Trophoblast cell (in vitro differentiated cells and primary cell): ENCODE data around the gene B3GNT5.

Experiments
- DNase-seq, 2 donors: peaks; one replicate each; pipeline ENCODE4 v3.0.0-alpha.2; 2016
- H2AFZ ChIP-seq: 2 replicates; pipeline ENCODE4 v1.6.1; 2013; ENCODE audit warnings: low read length, moderate library complexity, mild to moderate bottlenecking; ENCODE audit not compliant: insufficient read depth, poor library complexity
- H2AK5ac ChIP-seq: 2 replicates; pipeline ENCODE4 v1.6.1; 2013; ENCODE audit warnings: mild to moderate bottlenecking, low read length
- H2BK120ac ChIP-seq: 2 replicates; pipeline ENCODE4 v1.6.1; 2013; ENCODE audit warnings: low read length, mild to moderate bottlenecking, moderate library complexity; ENCODE audit not compliant: insufficient read depth, poor library complexity
- H2BK12ac ChIP-seq: 2 replicates; pipeline ENCODE4 v1.6.1; 2013; ENCODE audit warnings: mild to moderate bottlenecking, low read length, moderate library complexity
- H2BK5ac ChIP-seq: 2 replicates; pipeline ENCODE4 v1.6.1; 2013; ENCODE audit warnings: low read length, low read depth, moderate library complexity, mild to moderate bottlenecking; ENCODE audit not compliant: poor library complexity
- H3K14ac ChIP-seq: 2 replicates; pipeline ENCODE4 v1.6.1; 2013; ENCODE audit warnings: mild to moderate bottlenecking, low read length
- H3K18ac ChIP-seq: 2 replicates; pipeline ENCODE4 v1.6.1; 2013; ENCODE audit warnings: mild to moderate bottlenecking, low read length
- H3K23ac ChIP-seq: 2 replicates; pipeline ENCODE4 v1.6.1; 2013; ENCODE audit warnings: low read length
- H3K27ac ChIP-seq: 2 replicates; pipeline ENCODE4 v1.5.1; 2013; ENCODE audit warnings: low read depth, mild to moderate bottlenecking, inconsistent platforms, low read length, moderate library complexity
- H3K27me3 ChIP-seq: 2 replicates; pipeline ENCODE4 v1.6.1; 2013; ENCODE audit warnings: inconsistent platforms, mild to moderate bottlenecking, low read length, moderate library complexity; ENCODE audit not compliant: insufficient read depth
- H3K36me3 ChIP-seq, 2 experiments: 1 replicate in 1 of 2; 2 replicates in 1 of 2; pipeline ENCODE4 v1.6.1; 2013; ENCODE audit warnings: low read length in 2 of 2, mild to moderate bottlenecking in 2 of 2, moderate library complexity in 1 of 2; ENCODE audit not compliant: insufficient read depth in 2 of 2, control insufficient read depth in 1 of 2
- H3K4ac ChIP-seq: 2 replicates; pipeline ENCODE4 v1.6.1; 2013; ENCODE audit warnings: low read depth, mild to moderate bottlenecking, low read length, moderate library complexity
- H3K4me1 ChIP-seq, 2 experiments: 1 replicate in 1 of 2; 2 replicates in 1 of 2; pipeline ENCODE4 v1.6.1; 2013; ENCODE audit warnings: low read length in 2 of 2, mild to moderate bottlenecking in 2 of 2, moderate library complexity in 1 of 2; ENCODE audit not compliant: insufficient read depth in 2 of 2, control insufficient read depth in 1 of 2
- H3K4me2 ChIP-seq: 2 replicates; pipeline ENCODE4 v1.6.1; 2013; ENCODE audit warnings: inconsistent platforms, mild to moderate bottlenecking, low read length, moderate library complexity
- H3K4me3 ChIP-seq: 2 replicates; pipeline ENCODE4 v1.5.1; 2013; ENCODE audit warnings: mild to moderate bottlenecking, low read depth, low read length, inconsistent platforms
- H3K79me1 ChIP-seq: one replicate; pipeline ENCODE4 v1.6.1; 2013; ENCODE audit warnings: low read length
- H3K79me2 ChIP-seq: 2 replicates; pipeline ENCODE4 v1.6.1; 2013; ENCODE audit warnings: low read length, mild to moderate bottlenecking; ENCODE audit not compliant: control insufficient read depth, insufficient read depth, poor library complexity
- H3K9ac ChIP-seq: 2 replicates; pipeline ENCODE4 v1.6.1; 2013; ENCODE audit warnings: mild to moderate bottlenecking, low read length
- H3K9me3 ChIP-seq: 2 replicates; pipeline ENCODE4 v1.6.1; 2013; ENCODE audit warnings: low read depth, mild to moderate bottlenecking, control low read depth, inconsistent platforms, low read length; ENCODE audit not compliant: insufficient read depth
- H4K12ac ChIP-seq: 2 replicates; pipeline ENCODE4 v1.6.1; 2013; ENCODE audit warnings: low read depth, mild to moderate bottlenecking, low read length, moderate library complexity
- H4K8ac ChIP-seq: 2 replicates; pipeline ENCODE4 v1.6.1; 2013; ENCODE audit warnings: low read depth, mild to moderate bottlenecking, low read length, moderate library complexity
- H4K91ac ChIP-seq: one replicate; pipeline ENCODE4 v1.6.1; 2013; ENCODE audit warnings: low read depth, mild to moderate bottlenecking, low read length, moderate library complexity
- WGBS: extraction: QIAGEN DNeasy Blood & Tissue Kit; methylation state at CpG from one replicate; pipeline ENCODE4 v1.1.7; 2013; ENCODE audit warnings: missing lambda C conversion rate; ENCODE audit not compliant: insufficient read length, insufficient coverage; ENCODE audit errors: extremely low coverage; 5-methylcytosine and 5-hydroxymethylcytosine counted together

Gene B3GNT5

DNA sequence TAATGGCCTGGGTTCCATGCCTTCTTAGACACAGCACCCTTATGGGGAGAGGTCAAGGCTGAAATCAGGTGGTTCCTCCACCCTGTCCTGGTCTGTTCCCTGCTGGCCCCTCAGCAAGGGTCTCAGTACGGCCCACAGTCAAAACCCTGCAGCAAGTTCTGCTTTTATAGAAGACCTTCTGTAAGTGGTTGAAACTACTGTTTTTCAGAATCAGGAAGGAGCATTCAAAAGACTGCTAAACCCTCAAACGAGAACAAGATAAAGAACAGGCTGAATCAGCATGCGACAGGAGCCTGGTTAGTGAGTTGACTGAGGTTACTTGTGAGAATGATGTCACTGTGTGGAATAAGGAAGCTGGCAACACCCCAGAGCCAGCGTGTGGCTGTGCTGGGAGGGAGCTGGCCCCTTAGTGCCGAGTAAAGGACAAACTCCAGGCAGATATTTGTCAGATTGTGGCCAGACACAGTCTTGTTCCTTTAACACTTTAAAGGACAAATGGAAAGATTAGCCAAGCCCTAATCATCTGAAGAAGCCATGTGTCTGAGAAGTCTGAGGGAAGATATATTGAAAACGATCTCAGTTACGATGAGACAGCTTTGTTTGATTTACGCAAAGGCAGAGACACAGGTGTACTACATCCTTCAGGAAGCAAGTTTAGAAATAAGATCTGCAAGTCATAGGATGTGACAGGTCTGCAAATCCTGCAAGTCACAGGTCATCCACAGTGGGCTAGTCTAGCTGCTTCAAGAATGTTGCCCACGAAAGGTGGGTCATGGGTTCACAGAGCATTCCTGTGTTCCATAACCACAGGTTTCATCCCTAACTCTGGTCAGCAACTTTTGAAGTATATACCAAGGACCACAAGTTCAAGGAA lies 54.0 kb downstream of the B3GNT5 start:
- Histone ChIP-seq H3K27ac (no peak overlapping the region), H3K4me3 (no peak overlapping the region), H3K14ac (no peak overlapping the region), H2BK5ac (no peak overlapping the region), H3K79me1 (no peaks in the 10 kb centered on the region), H4K8ac (no peak overlapping the region), H3K9me3 (peaks cover 2% of the 10 kb centered on the region), H3K36me3 (no peaks in the 10 kb centered on the region), H3K9ac (no peak overlapping the region), H2AFZ (no peak overlapping the region), H3K79me2 (no peaks in the 10 kb centered on the region), H3K4me2 (no peak overlapping the region), H3K23ac (no peak overlapping the region), H3K4me1 (peaks cover 12 to 16% of the 10 kb centered on the region in 2 experiments), H3K18ac (no peak overlapping the region), H2BK120ac (no peak overlapping the region), H3K27me3 (no peaks in the 10 kb centered on the region), H2BK12ac (no peak overlapping the region), H4K91ac (no peak overlapping the region), H2AK5ac (no peak overlapping the region), H4K12ac (no peak overlapping the region), H3K4ac (no peak overlapping the region)
- no CpG with 5 or more reads among the region's 9 CpGs for WGBS
- DNase-seq, result peak in 1 of 2 donors; percentile 39

DNA sequence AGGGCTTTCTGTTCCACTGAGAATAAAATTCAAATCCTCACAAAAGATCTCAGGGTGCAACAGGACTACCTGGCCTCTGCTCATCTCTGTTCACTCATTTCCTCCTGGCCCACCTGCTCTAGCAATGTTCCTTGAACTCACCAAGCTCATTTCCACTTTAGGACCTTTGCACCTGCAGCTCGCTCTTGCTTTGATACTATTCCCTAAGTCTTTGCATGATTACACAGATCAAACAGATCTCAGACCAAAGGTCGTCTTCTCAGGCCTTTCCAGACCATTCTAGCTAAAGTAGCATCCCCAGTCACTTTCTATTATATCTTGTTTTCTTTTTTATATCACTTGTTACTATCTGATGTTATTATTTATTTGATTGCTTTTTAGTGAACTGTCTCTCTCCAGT lies 54.7 kb downstream of the B3GNT5 start:
- H3K4me2 ChIP-seq, result no peak overlapping the region
- H2BK5ac ChIP-seq, result no peak overlapping the region
- H4K91ac ChIP-seq, result no peak overlapping the region
- no peak for DNase-seq
- H2BK120ac ChIP-seq, result no peak overlapping the region
- H4K12ac ChIP-seq, result no peak overlapping the region
- H3K14ac ChIP-seq, result no peak overlapping the region
- H3K79me2 ChIP-seq, result no peaks in the 10 kb centered on the region
- no peak overlapping the region for H2AFZ ChIP-seq
- no peaks in the 10 kb centered on the region for H3K79me1 ChIP-seq
- no peak overlapping the region for H3K27ac ChIP-seq
- H3K9ac ChIP-seq, result no peak overlapping the region
- no peak overlapping the region for H2AK5ac ChIP-seq
- peaks cover 6 to 10% of the 10 kb centered on the region in 2 experiments for H3K4me1 ChIP-seq
- no peak overlapping the region for H3K18ac ChIP-seq
- no peak overlapping the region for H2BK12ac ChIP-seq
- no peak overlapping the region for H3K4ac ChIP-seq
- no peak overlapping the region for H3K4me3 ChIP-seq
- H3K9me3 ChIP-seq, result peaks cover 2% of the 10 kb centered on the region
- H3K23ac ChIP-seq, result no peak overlapping the region
- no peaks in the 10 kb centered on the region for H3K36me3 ChIP-seq
- H3K27me3 ChIP-seq, result no peaks in the 10 kb centered on the region
- no CpG with 5 or more reads among the region's 2 CpGs for WGBS
- no peak overlapping the region for H4K8ac ChIP-seq

DNA sequence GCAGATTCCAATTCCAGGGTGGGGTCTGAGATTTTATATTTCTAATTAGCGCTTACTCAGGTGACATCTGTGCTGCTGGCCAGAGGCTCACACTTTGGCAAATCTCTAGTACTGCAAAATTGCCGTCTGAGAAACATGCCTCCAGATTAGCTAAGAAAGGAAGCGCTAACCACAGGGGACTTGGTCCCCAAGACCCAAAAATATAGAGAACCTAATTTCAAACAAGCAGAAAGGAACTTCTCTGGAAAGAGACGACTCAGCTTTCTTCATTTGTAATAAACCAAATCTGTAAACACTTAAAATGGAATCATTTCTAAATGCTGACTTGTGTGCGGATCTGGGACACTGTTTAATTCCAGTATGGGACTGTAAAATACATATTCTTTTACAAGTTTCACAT lies 55.7 kb downstream of the B3GNT5 start:
- Histone ChIP-seq H3K4me2 (no peak overlapping the region), H3K27ac (no peak overlapping the region), H3K9me3 (peaks cover 2% of the 10 kb centered on the region), H4K8ac (no peak overlapping the region), H4K91ac (no peak overlapping the region), H3K27me3 (no peaks in the 10 kb centered on the region), H3K4me3 (no peak overlapping the region), H3K4ac (no peak overlapping the region), H2AFZ (no peak overlapping the region), H3K79me2 (no peaks in the 10 kb centered on the region), H2BK120ac (no peak overlapping the region), H3K79me1 (peaks cover 4% of the 10 kb centered on the region), H4K12ac (no peak overlapping the region), H2AK5ac (no peak overlapping the region), H3K18ac (no peak overlapping the region), H2BK12ac (no peak overlapping the region), H2BK5ac (no peak overlapping the region), H3K4me1 (peaks cover 9 to 13% of the 10 kb centered on the region in 2 experiments), H3K9ac (no peak overlapping the region), H3K14ac (no peak overlapping the region), H3K36me3 (no peaks in the 10 kb centered on the region), H3K23ac (no peak overlapping the region)
- no CpG with 5 or more reads among the region's 5 CpGs for WGBS
- DNase-seq, result no peak

DNA sequence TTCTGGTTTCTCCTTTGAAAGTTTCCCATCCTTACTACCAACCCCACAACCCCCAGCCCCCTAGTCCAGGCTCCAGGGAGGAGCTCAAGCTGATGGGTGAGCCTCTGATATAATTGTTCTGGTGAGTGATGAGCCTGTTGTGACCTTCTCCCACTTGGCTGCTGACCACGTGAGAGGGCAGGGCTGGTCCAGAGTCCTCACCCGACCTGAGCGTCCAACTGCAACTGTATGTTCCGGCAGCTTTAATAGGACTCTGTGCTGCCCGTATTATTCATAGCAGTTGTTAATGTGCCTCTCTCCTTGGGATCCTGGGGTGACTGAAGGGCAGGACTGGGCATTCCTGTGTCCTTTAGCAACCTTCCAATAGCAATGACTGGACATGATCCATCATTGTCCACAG lies 56.2 kb downstream of the B3GNT5 start:
- WGBS, result no CpG with 5 or more reads among the region's 5 CpGs
- Histone ChIP-seq H3K27me3 (no peaks in the 10 kb centered on the region), H3K79me1 (peaks cover 6% of the 10 kb centered on the region), H2BK5ac (no peak overlapping the region), H3K18ac (no peak overlapping the region), H2AK5ac (no peak overlapping the region), H4K12ac (no peak overlapping the region), H2BK120ac (no peak overlapping the region), H3K4me3 (no peak overlapping the region), H3K9ac (no peak overlapping the region), H2AFZ (no peak overlapping the region), H3K4ac (no peak overlapping the region), H4K91ac (no peak overlapping the region), H2BK12ac (no peak overlapping the region), H3K4me1 (peaks cover 10 to 14% of the 10 kb centered on the region in 2 experiments), H3K23ac (no peak overlapping the region), H3K27ac (no peak overlapping the region), H4K8ac (no peak overlapping the region), H3K14ac (no peak overlapping the region), H3K79me2 (no peaks in the 10 kb centered on the region), H3K4me2 (no peak overlapping the region), H3K36me3 (no peaks in the 10 kb centered on the region), H3K9me3 (peaks cover 2% of the 10 kb centered on the region)
- DNase-seq, result no peak
